ENCODE results near the gene CAMTA1.

CAMTA1 gene

GRCh38 chr1:6858596-6858995, 73.3 kb downstream of the CAMTA1 start:
- no peak overlapping the region for H2AFZ ChIP-seq (ENCODE audit: low read depth, low read length, severe bottlenecking)

GRCh38 chr1:6859415-6860343, 74.4 kb downstream of the CAMTA1 start:
- peaks cover 5% of the 10 kb centered on the region; the same call in 1 of the 2 replicates for H3K79me2 ChIP-seq (ENCODE audit: insufficient read depth, low read length)
- no peak overlapping the region for H3K4me3 ChIP-seq (ENCODE audit: insufficient read depth, low read length, poor library complexity, severe bottlenecking)
- no peaks in the 10 kb centered on the region for H3K36me3 ChIP-seq (ENCODE audit: low read length)
- no peak overlapping the region for H3K9ac ChIP-seq (ENCODE audit: low read length)
- no peaks in the 10 kb centered on the region for H3F3A ChIP-seq (ENCODE audit: insufficient read depth)
- H3K9me3 ChIP-seq (ENCODE audit: insufficient read depth, low read length): no peaks in the 10 kb centered on the region
- H4K20me1 ChIP-seq (ENCODE audit: low read depth, low read length): no peaks in the 10 kb centered on the region; the same call in 1 of the 2 replicates
- no peaks in the 10 kb centered on the region for H3K27me3 ChIP-seq (ENCODE audit: low read length)
- TF ChIP-seq CTCF (IDR thresholded peaks at IDR 0.05; ENCODE audit: insufficient read depth, low read length, poor library complexity, severe bottlenecking): no peak
- TF ChIP-seq EZH2phosphoT487 (conservative IDR thresholded peaks at IDR 0.05; ENCODE audit: low read length): no peak
- no peaks in the 10 kb centered on the region for H3K9me2 ChIP-seq (replicated peaks; ENCODE audit: insufficient read depth, low read length)
- H3K27ac ChIP-seq (ENCODE audit: low read depth, low read length): no peak overlapping the region
- H2AFZ ChIP-seq (ENCODE audit: low read depth, low read length, severe bottlenecking): no peak overlapping the region
- no peak overlapping the region for H3K4me2 ChIP-seq (ENCODE audit: low read depth, low read length, poor library complexity, severe bottlenecking)

More at GRCh38 chr1:6858596-6858995, 73.3 kb downstream of the CAMTA1 start:
- H3K27me3 ChIP-seq (ENCODE audit: low read length): no peaks in the 10 kb centered on the region
- H3K9me3 ChIP-seq (ENCODE audit: insufficient read depth, low read length): no peaks in the 10 kb centered on the region
- no peak overlapping the region for H3K9ac ChIP-seq (ENCODE audit: low read length)
- no peak overlapping the region for H3K27ac ChIP-seq (ENCODE audit: low read depth, low read length)
- no peak overlapping the region for H3K4me3 ChIP-seq (ENCODE audit: insufficient read depth, low read length, poor library complexity, severe bottlenecking)
- H3K79me2 ChIP-seq (ENCODE audit: insufficient read depth, low read length): peaks cover 5% of the 10 kb centered on the region; the same call in 1 of the 2 replicates
- H3K4me2 ChIP-seq (ENCODE audit: low read depth, low read length, poor library complexity, severe bottlenecking): no peak overlapping the region
- no peaks in the 10 kb centered on the region for H3F3A ChIP-seq (ENCODE audit: insufficient read depth)
- no peaks in the 10 kb centered on the region for H3K36me3 ChIP-seq (ENCODE audit: low read length)
- no peaks in the 10 kb centered on the region for H4K20me1 ChIP-seq (ENCODE audit: low read depth, low read length)
- H3K9me2 ChIP-seq (replicated peaks; ENCODE audit: insufficient read depth, low read length): no peaks in the 10 kb centered on the region
- TF ChIP-seq EZH2phosphoT487 (conservative IDR thresholded peaks at IDR 0.05; ENCODE audit: low read length) (no peak), CTCF (IDR thresholded peaks at IDR 0.05; ENCODE audit: insufficient read depth, low read length, poor library complexity, severe bottlenecking) (no peak)

GRCh38 chr1:6860401-6860800, 75.1 kb downstream of the CAMTA1 start:
- no peak overlapping the region for H3K27ac ChIP-seq (ENCODE audit: low read depth, low read length)
- TF ChIP-seq EZH2phosphoT487 (conservative IDR thresholded peaks at IDR 0.05; ENCODE audit: low read length): no peak
- TF ChIP-seq CTCF (IDR thresholded peaks at IDR 0.05; ENCODE audit: insufficient read depth, low read length, poor library complexity, severe bottlenecking): no peak
- H3K9ac ChIP-seq (ENCODE audit: low read length): no peak overlapping the region
- H3F3A ChIP-seq (ENCODE audit: insufficient read depth): no peaks in the 10 kb centered on the region
- H3K36me3 ChIP-seq (ENCODE audit: low read length): no peaks in the 10 kb centered on the region
- H3K9me2 ChIP-seq (replicated peaks; ENCODE audit: insufficient read depth, low read length): no peaks in the 10 kb centered on the region
- no peak overlapping the region for H3K4me3 ChIP-seq (ENCODE audit: insufficient read depth, low read length, poor library complexity, severe bottlenecking)
- peaks cover 5% of the 10 kb centered on the region; the same call in 1 of the 2 replicates for H3K79me2 ChIP-seq (ENCODE audit: insufficient read depth, low read length)
- no peak overlapping the region for H2AFZ ChIP-seq (ENCODE audit: low read depth, low read length, severe bottlenecking)
- H3K4me2 ChIP-seq (ENCODE audit: low read depth, low read length, poor library complexity, severe bottlenecking): no peak overlapping the region
- H3K9me3 ChIP-seq (ENCODE audit: insufficient read depth, low read length): no peaks in the 10 kb centered on the region
- H3K27me3 ChIP-seq (ENCODE audit: low read length): no peaks in the 10 kb centered on the region
- H4K20me1 ChIP-seq (ENCODE audit: low read depth, low read length): no peaks in the 10 kb centered on the region; the same call in 1 of the 2 replicates

All from SU-DHL-6 (cell line).